ENCODE data around the gene CKM.

Gene CKM

GRCh38 chr19:45299719-45300118 lies 23.0 kb downstream of the CKM start:
- Histone ChIP-seq H3K27me3 (ENCODE audit: low read depth, low read length) (no peaks in the 10 kb centered on the region), H3K27ac (ENCODE audit: low read length) (no peak overlapping the region), H3K9me3 (ENCODE audit: control insufficient read depth in 1 of 2, low read length in 2 of 2) (peaks cover 0 to 6% of the 10 kb centered on the region in 2 donors), H3K4me3 (ENCODE audit: low read depth in 1 of 2, low read length in 2 of 2) (no peak overlapping the region), H3K36me3 (ENCODE audit: control insufficient read depth in 1 of 2, insufficient read depth in 2 of 2, low read length in 2 of 2) (peaks cover 5 to 49% of the 10 kb centered on the region in 2 donors), H3K4me1 (ENCODE audit: control insufficient read depth in 1 of 2, insufficient read depth in 2 of 2, low read length in 2 of 2) (peaks cover 0 to 4% of the 10 kb centered on the region in 2 donors)

- no peak overlapping the region for H3K27ac ChIP-seq (ENCODE audit: low read length)
- H3K27me3 ChIP-seq (ENCODE audit: low read depth, low read length), result no peaks in the 10 kb centered on the region
- no peak overlapping the region for H3K4me3 ChIP-seq (ENCODE audit: low read depth in 1 of 2, low read length in 2 of 2)
- peaks cover 0 to 2% of the 10 kb centered on the region in 2 donors for H3K9me3 ChIP-seq (ENCODE audit: control insufficient read depth in 1 of 2, low read length in 2 of 2)
- H3K4me1 ChIP-seq (ENCODE audit: control insufficient read depth in 1 of 2, insufficient read depth in 2 of 2, low read length in 2 of 2), result peaks cover 0 to 4% of the 10 kb centered on the region in 2 donors
- H3K36me3 ChIP-seq (ENCODE audit: control insufficient read depth in 1 of 2, insufficient read depth in 2 of 2, low read length in 2 of 2), result peaks cover 5 to 52% of the 10 kb centered on the region in 2 donors
These were observed 24.4 kb downstream of the CKM start for GRCh38 chr19:45298264-45298663.

- H3K36me3 ChIP-seq (ENCODE audit: control insufficient read depth in 1 of 2, insufficient read depth in 2 of 2, low read length in 2 of 2), result peaks cover 5 to 49% of the 10 kb centered on the region in 2 donors
- peaks cover 0 to 2% of the 10 kb centered on the region in 2 donors for H3K9me3 ChIP-seq (ENCODE audit: control insufficient read depth in 1 of 2, low read length in 2 of 2)
These were observed 25.0 kb downstream of the CKM start for GRCh38 chr19:45297674-45298073.

GRCh38 chr19:45296355-45296754 lies 26.3 kb downstream of the CKM start:
- no peak overlapping the region for H3K27ac ChIP-seq (ENCODE audit: low read length)
- H3K36me3 ChIP-seq (ENCODE audit: control insufficient read depth in 1 of 2, insufficient read depth in 2 of 2, low read length in 2 of 2), result peaks cover 5 to 52% of the 10 kb centered on the region in 2 donors
- H3K9me3 ChIP-seq (ENCODE audit: control insufficient read depth in 1 of 2, low read length in 2 of 2), result peaks cover 0 to 5% of the 10 kb centered on the region in 2 donors
- H3K4me1 ChIP-seq (ENCODE audit: control insufficient read depth in 1 of 2, insufficient read depth in 2 of 2, low read length in 2 of 2), result peaks cover 0 to 4% of the 10 kb centered on the region in 2 donors
- no peaks in the 10 kb centered on the region for H3K27me3 ChIP-seq (ENCODE audit: low read depth, low read length)
- no peak overlapping the region for H3K4me3 ChIP-seq (ENCODE audit: low read depth in 1 of 2, low read length in 2 of 2)

More at GRCh38 chr19:45297674-45298073, 25.0 kb downstream of the CKM start:
- no peaks in the 10 kb centered on the region for H3K27me3 ChIP-seq (ENCODE audit: low read depth, low read length)
- no peak overlapping the region for H3K4me3 ChIP-seq (ENCODE audit: low read depth in 1 of 2, low read length in 2 of 2)
- H3K4me1 ChIP-seq (ENCODE audit: control insufficient read depth in 1 of 2, insufficient read depth in 2 of 2, low read length in 2 of 2), result peaks cover 0 to 4% of the 10 kb centered on the region in 2 donors
- H3K27ac ChIP-seq (ENCODE audit: low read length), result no peak overlapping the region

GRCh38 chr19:45295873-45296272 lies 26.8 kb downstream of the CKM start:
- H3K9me3 ChIP-seq (ENCODE audit: control insufficient read depth in 1 of 2, low read length in 2 of 2), result peaks cover 0 to 5% of the 10 kb centered on the region in 2 donors
- H3K4me1 ChIP-seq (ENCODE audit: control insufficient read depth in 1 of 2, insufficient read depth in 2 of 2, low read length in 2 of 2), result peaks cover 0 to 4% of the 10 kb centered on the region in 2 donors
- no peak overlapping the region for H3K27ac ChIP-seq (ENCODE audit: low read length)
- H3K27me3 ChIP-seq (ENCODE audit: low read depth, low read length), result no peaks in the 10 kb centered on the region
- no peak overlapping the region for H3K4me3 ChIP-seq (ENCODE audit: low read depth in 1 of 2, low read length in 2 of 2)
- H3K36me3 ChIP-seq (ENCODE audit: control insufficient read depth in 1 of 2, insufficient read depth in 2 of 2, low read length in 2 of 2), result peaks cover 5 to 56% of the 10 kb centered on the region in 2 donors

- Histone ChIP-seq H3K4me1 (ENCODE audit: control insufficient read depth in 1 of 2, insufficient read depth in 2 of 2, low read length in 2 of 2) (no peaks in the 10 kb centered on the region), H3K9me3 (ENCODE audit: control insufficient read depth in 1 of 2, low read length in 2 of 2) (peaks cover 0 to 5% of the 10 kb centered on the region in 2 donors), H3K27ac (ENCODE audit: low read length) (no peak overlapping the region), H3K4me3 (ENCODE audit: low read depth in 1 of 2, low read length in 2 of 2) (no peak overlapping the region), H3K27me3 (ENCODE audit: low read depth, low read length) (no peaks in the 10 kb centered on the region), H3K36me3 (ENCODE audit: control insufficient read depth in 1 of 2, insufficient read depth in 2 of 2, low read length in 2 of 2) (peaks cover 5 to 61% of the 10 kb centered on the region in 2 donors)
These were observed 28.2 kb downstream of the CKM start for GRCh38 chr19:45294291-45295029.

GRCh38 chr19:45293682-45294081 lies 29.0 kb downstream of the CKM start:
- Histone ChIP-seq H3K36me3 (ENCODE audit: control insufficient read depth in 1 of 2, insufficient read depth in 2 of 2, low read length in 2 of 2) (peaks cover 5 to 57% of the 10 kb centered on the region in 2 donors), H3K4me1 (ENCODE audit: control insufficient read depth in 1 of 2, insufficient read depth in 2 of 2, low read length in 2 of 2) (no peaks in the 10 kb centered on the region), H3K9me3 (ENCODE audit: control insufficient read depth in 1 of 2, low read length in 2 of 2) (peaks cover 0 to 5% of the 10 kb centered on the region in 2 donors), H3K27ac (ENCODE audit: low read length) (no peak overlapping the region), H3K4me3 (ENCODE audit: low read depth in 1 of 2, low read length in 2 of 2) (no peak overlapping the region), H3K27me3 (ENCODE audit: low read depth, low read length) (no peaks in the 10 kb centered on the region)

GRCh38 chr19:45291834-45292233 lies 30.8 kb downstream of the CKM start:
- Histone ChIP-seq H3K4me3 (ENCODE audit: low read depth in 1 of 2, low read length in 2 of 2) (no peak overlapping the region), H3K27me3 (ENCODE audit: low read depth, low read length) (no peaks in the 10 kb centered on the region), H3K36me3 (ENCODE audit: control insufficient read depth in 1 of 2, insufficient read depth in 2 of 2, low read length in 2 of 2) (peaks cover 0 to 51% of the 10 kb centered on the region in 2 donors), H3K9me3 (ENCODE audit: control insufficient read depth in 1 of 2, low read length in 2 of 2) (peaks cover 0 to 5% of the 10 kb centered on the region in 2 donors), H3K27ac (ENCODE audit: low read length) (no peak overlapping the region), H3K4me1 (ENCODE audit: control insufficient read depth in 1 of 2, insufficient read depth in 2 of 2, low read length in 2 of 2) (no peaks in the 10 kb centered on the region)

- Histone ChIP-seq H3K27me3 (ENCODE audit: low read depth, low read length) (no peaks in the 10 kb centered on the region), H3K27ac (ENCODE audit: low read length) (no peak overlapping the region), H3K4me1 (ENCODE audit: control insufficient read depth in 1 of 2, insufficient read depth in 2 of 2, low read length in 2 of 2) (no peaks in the 10 kb centered on the region), H3K36me3 (ENCODE audit: control insufficient read depth in 1 of 2, insufficient read depth in 2 of 2, low read length in 2 of 2) (peaks cover 0 to 47% of the 10 kb centered on the region in 2 donors), H3K9me3 (ENCODE audit: control insufficient read depth in 1 of 2, low read length in 2 of 2) (peaks cover 0 to 3% of the 10 kb centered on the region in 2 donors), H3K4me3 (ENCODE audit: low read depth in 1 of 2, low read length in 2 of 2) (no peak overlapping the region)
These were observed 32.2 kb downstream of the CKM start for GRCh38 chr19:45290381-45290931.

GRCh38 chr19:45283443-45284033 lies 39.1 kb downstream of the CKM start:
- Histone ChIP-seq H3K27me3 (ENCODE audit: low read depth, low read length) (no peaks in the 10 kb centered on the region), H3K9me3 (ENCODE audit: control insufficient read depth in 1 of 2, low read length in 2 of 2) (no peaks in the 10 kb centered on the region), H3K36me3 (ENCODE audit: control insufficient read depth in 1 of 2, insufficient read depth in 2 of 2, low read length in 2 of 2) (peaks cover 3 to 60% of the 10 kb centered on the region in 2 donors), H3K27ac (ENCODE audit: low read length) (no peak overlapping the region), H3K4me3 (ENCODE audit: low read depth in 1 of 2, low read length in 2 of 2) (no peak overlapping the region), H3K4me1 (ENCODE audit: control insufficient read depth in 1 of 2, insufficient read depth in 2 of 2, low read length in 2 of 2) (no peaks in the 10 kb centered on the region)

- Histone ChIP-seq H3K4me1 (ENCODE audit: control insufficient read depth in 1 of 2, insufficient read depth in 2 of 2, low read length in 2 of 2) (no peaks in the 10 kb centered on the region), H3K36me3 (ENCODE audit: control insufficient read depth in 1 of 2, insufficient read depth in 2 of 2, low read length in 2 of 2) (peaks cover 3 to 56% of the 10 kb centered on the region in 2 donors), H3K27ac (ENCODE audit: low read length) (no peak overlapping the region), H3K4me3 (ENCODE audit: low read depth in 1 of 2, low read length in 2 of 2) (no peak overlapping the region), H3K27me3 (ENCODE audit: low read depth, low read length) (no peaks in the 10 kb centered on the region), H3K9me3 (ENCODE audit: control insufficient read depth in 1 of 2, low read length in 2 of 2) (no peaks in the 10 kb centered on the region)
These were observed 42.2 kb downstream of the CKM start for GRCh38 chr19:45280471-45280961.

Data from muscle layer of duodenum (tissue), 2 donors.